ENCODE measurements around the gene RAB10.
"Not testable (repeated sequence)": the region's sequence is repeated elsewhere in the genome, so short reads cannot be mapped to it uniquely, and the experiment has no call there.

Gene RAB10

GRCh38 chr2:26011990-26012856, 21.7 kb upstream of the RAB10 start:
- Histone ChIP-seq H3K27ac (peak overlapping the region in 20 of 21 experiments; percentile 20 to 82 (median 60)), H3K4me3 (no peak overlapping the region)

GRCh38 chr2:26013668-26014067, 20.2 kb upstream of the RAB10 start:
- peak overlapping the region in 16 of 21 experiments; percentile 3 to 82 (median 53) for H3K27ac ChIP-seq
- no peak overlapping the region for H3K4me3 ChIP-seq

GRCh38 chr2:26016012-26016705, 17.7 kb upstream of the RAB10 start:
- Histone ChIP-seq H3K27ac (peak overlapping the region in 13 of 21 experiments; percentile 1 to 82 (median 73)), H3K4me3 (no peak overlapping the region)

- not testable (repeated sequence) for H3K4me3 ChIP-seq
- H3K27ac ChIP-seq: peak overlapping the region in 16 of 21 experiments; percentile 32 to 83 (median 73)
Observed at GRCh38 chr2:26016706-26017045, 17.2 kb upstream of the RAB10 start.

GRCh38 chr2:26017464-26018183, 16.3 kb upstream of the RAB10 start:
- H3K27ac ChIP-seq: peak overlapping the region in 20 of 21 experiments; percentile 10 to 84 (median 73)
- H3K4me3 ChIP-seq: no peak overlapping the region

GRCh38 chr2:26018184-26019055, 15.5 kb upstream of the RAB10 start:
- H3K27ac ChIP-seq: peak overlapping the region in 20 of 21 experiments; percentile 10 to 84 (median 73)

GRCh38 chr2:26020231-26020640, 13.6 kb upstream of the RAB10 start:
- Histone ChIP-seq H3K27ac (peak overlapping the region in 2 of 21 experiments; percentile 39 to 61), H3K4me3 (no peak overlapping the region)

More at GRCh38 chr2:26018184-26019055, 15.5 kb upstream of the RAB10 start:
- H3K4me3 ChIP-seq: no peak overlapping the region

- H3K4me3 ChIP-seq: no peak overlapping the region
- no peak overlapping the region for H3K27ac ChIP-seq
Observed at GRCh38 chr2:26024260-26024659, 9.6 kb upstream of the RAB10 start.

- Histone ChIP-seq H3K27ac (no peak overlapping the region), H3K4me3 (no peak overlapping the region)
Observed at GRCh38 chr2:26025509-26025908, 8.4 kb upstream of the RAB10 start.

GRCh38 chr2:26028083-26028482, 5.8 kb upstream of the RAB10 start:
- H3K4me3 ChIP-seq, H3K27ac ChIP-seq: not testable (repeated sequence)

GRCh38 chr2:26032586-26033269, 1.2 kb upstream of the RAB10 start:
- Histone ChIP-seq H3K27ac (peak overlapping the region; percentile 36 to 99 (median 95)), H3K4me3 (peak overlapping the region; percentile 53 to 91 (median 80))

- Histone ChIP-seq H3K27ac (peak overlapping the region; percentile 36 to 99 (median 95)), H3K4me3 (peak overlapping the region; percentile 53 to 91 (median 80))
Observed at GRCh38 chr2:26033270-26033817, 540 bp upstream of the RAB10 start.

- Histone ChIP-seq H3K27ac (peak overlapping the region; percentile 80 to 99 (median 95)), H3K4me3 (peak overlapping the region; percentile 53 to 91 (median 80))
Observed at GRCh38 chr2:26034637-26034992, 731 bp downstream of the RAB10 start.

- H3K4me3 ChIP-seq: peak overlapping the region; percentile 53 to 91 (median 80)
- peak overlapping the region; percentile 80 to 99 (median 95) for H3K27ac ChIP-seq
Observed at GRCh38 chr2:26035090-26035743, 1.3 kb downstream of the RAB10 start.

GRCh38 chr2:26039603-26040323, 5.9 kb downstream of the RAB10 start:
- no peak overlapping the region for H3K27ac ChIP-seq
- H3K4me3 ChIP-seq: no peak overlapping the region

- Histone ChIP-seq H3K4me3 (no peak overlapping the region), H3K27ac (no peak overlapping the region)
Observed at GRCh38 chr2:26043109-26043508, 9.2 kb downstream of the RAB10 start.

Measured in skin epidermis (tissue), 12 donors.